ENCODE measurements around the gene TXN2. TPM values are rescaled to one million over a fixed set of nuclear protein-coding genes. Genes with fewer than 3 reads are reported as not detected.
"Not testable (repeated sequence)": the region's sequence is repeated elsewhere in the genome, so short reads cannot be mapped to it uniquely, and the experiment has no call there.

Gene TXN2
- total RNA-seq, 1 experiment from 2014 or later: 87.0 TPM

DNA sequence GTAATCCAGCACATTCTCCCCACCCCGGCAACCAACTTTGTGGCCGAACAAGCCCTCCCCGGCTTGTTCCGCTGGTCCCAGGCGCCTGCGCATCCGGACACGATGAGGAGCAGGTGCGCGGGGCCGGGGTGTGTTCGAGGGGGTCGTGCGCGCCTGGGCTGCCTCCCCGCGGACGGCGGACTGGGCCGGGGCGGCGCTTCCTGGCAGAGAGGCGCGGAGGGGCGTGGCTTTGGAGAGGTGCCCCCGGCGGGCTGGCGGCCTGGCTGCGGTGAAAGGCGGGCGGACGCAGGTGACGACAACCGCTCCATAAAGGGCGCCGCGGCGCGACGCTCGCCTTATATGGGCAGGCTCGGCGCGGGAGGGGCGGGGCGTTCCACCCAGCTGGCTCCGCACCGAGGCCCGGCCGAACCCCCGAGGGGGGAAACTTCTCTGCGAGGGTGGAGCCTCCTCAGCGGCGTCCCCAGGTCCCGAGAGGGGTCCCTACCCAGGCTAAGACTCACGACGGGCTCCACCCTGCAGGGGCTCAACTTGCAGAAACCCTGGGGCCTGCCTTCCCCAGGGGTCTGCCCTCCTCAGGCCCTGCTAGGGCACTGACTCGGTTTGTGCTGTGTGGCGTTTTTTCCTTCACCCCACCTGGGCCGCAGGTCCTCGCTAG, 26.4 kb downstream of the TXN2 start (continued):
- TF ChIP-seq MAX (IDR thresholded peaks at IDR 0.05): peak; percentile 35; the same call in 1 of the 2 replicates
- peak; percentile 63 for TF ChIP-seq POLR2AphosphoS5 (IDR thresholded peaks at IDR 0.05; ENCODE audit: low read depth, low read length)
- TF ChIP-seq FOSL1 (IDR thresholded peaks at IDR 0.05; ENCODE audit: low read depth): no peak
- no peak for TF ChIP-seq ATF3 (IDR thresholded peaks at IDR 0.05)
- no peak for TF ChIP-seq EGR1 (IDR thresholded peaks at IDR 0.05; ENCODE audit: low read depth)
- no peak for TF ChIP-seq CBX3 (IDR thresholded peaks at IDR 0.05; ENCODE audit: low read depth)
- no peak for TF ChIP-seq ZNF274 (IDR thresholded peaks at IDR 0.05; ENCODE audit: low read depth, low read length)
- peak; percentile 97 for TF ChIP-seq TCF7L2 (IDR thresholded peaks at IDR 0.05; ENCODE audit: borderline replicate concordance, extremely low read depth, insufficient read depth, insufficient read length)
- TF ChIP-seq SIN3A (IDR thresholded peaks at IDR 0.05; ENCODE audit: low read depth): no peak
- TF ChIP-seq ZFX (IDR thresholded peaks at IDR 0.05): no peak

GRCh38 chr22:36453855-36454378, 27.5 kb downstream of the TXN2 start:
- intact Hi-C loops (cut with micrococcal nuclease): loop anchor here (5.0 kb wide), 1 partner anchor 67 kb away; the partner anchor contains the start of gene MYH9
- ATAC-seq (no peak), DNase-seq (ENCODE audit: low read depth, low spot score) (no peak)
- POLR2A ChIA-PET: interaction anchor here (0.9 to 1.3 kb wide), 2 partner anchors 12 to 14 kb away, joined by 5 read pairs; no protein-coding TSS in a partner anchor
- Histone ChIP-seq H3K9ac (ENCODE audit: low read length) (no peak overlapping the region), H2AFZ (ENCODE audit: low read depth, low read length, poor library complexity, severe bottlenecking) (no peak overlapping the region), H3K36me3 (ENCODE audit: control insufficient read depth in 1 of 2, insufficient read depth in 2 of 2, low read length in 2 of 2) (no peaks in the 10 kb centered on the region), H3K4me2 (ENCODE audit: low read length) (no peak overlapping the region), H3K9me2 (ENCODE audit: insufficient read depth) (no peaks in the 10 kb centered on the region), H3K4me1 (ENCODE audit: control insufficient read depth in 1 of 2, insufficient read depth in 2 of 2, low read length in 2 of 2) (peaks cover 29 to 48% of the 10 kb centered on the region in 2 experiments), H3K27ac (ENCODE audit: low read depth, low read length) (no peak overlapping the region), H3K27me3 (ENCODE audit: insufficient read depth, low read length) (no peaks in the 10 kb centered on the region), H3K79me2 (ENCODE audit: insufficient read depth, low read length) (no peaks in the 10 kb centered on the region), H3K9me3 (ENCODE audit: control insufficient read depth in 1 of 2, insufficient read depth in 1 of 2, low read depth in 1 of 2, low read length in 2 of 2) (no peaks in the 10 kb centered on the region), H4K20me1 (ENCODE audit: insufficient read depth) (no peaks in the 10 kb centered on the region), H3K4me3 (replicated peaks in 1 of 2; ENCODE audit: low read depth in 1 of 2, low read length in 2 of 2) (no peak overlapping the region)
- no peak for TF ChIP-seq SIN3A (IDR thresholded peaks at IDR 0.05; ENCODE audit: low read depth)
- no peak for TF ChIP-seq MAX (IDR thresholded peaks at IDR 0.05)
- TF ChIP-seq ZFX (IDR thresholded peaks at IDR 0.05): no peak
- TF ChIP-seq CTCF (IDR thresholded peaks at IDR 0.05 in 2 of 3, conservative IDR thresholded peaks at IDR 0.05 in 1 of 3; ENCODE audit: borderline replicate concordance in 1 of 3, insufficient read depth in 1 of 3, low read depth in 2 of 3, low read length in 2 of 3): no peak
- TF ChIP-seq POLR2A (IDR thresholded peaks at IDR 0.05; ENCODE audit: borderline replicate concordance, extremely low read depth, insufficient read depth, insufficient read length): no peak
- TF ChIP-seq TCF7L2 (IDR thresholded peaks at IDR 0.05; ENCODE audit: borderline replicate concordance, extremely low read depth, insufficient read depth, insufficient read length): no peak
- TF ChIP-seq RAD21 (IDR thresholded peaks at IDR 0.05; ENCODE audit: low read depth): no peak
- BruUV-seq (replicated peaks): no TSS peak
- RAD21 ChIA-PET (ENCODE audit: low non-redundant PET in 1 of 2, low total read pairs in 2 of 2, uncharacterized antibody in 2 of 2, unreplicated experiment in 2 of 2): no interaction called here
- CTCF ChIA-PET: interaction anchor here (1.0 kb wide), 1 partner anchor 32 kb away, joined by 3 read pairs; no protein-coding TSS in a partner anchor

DNA sequence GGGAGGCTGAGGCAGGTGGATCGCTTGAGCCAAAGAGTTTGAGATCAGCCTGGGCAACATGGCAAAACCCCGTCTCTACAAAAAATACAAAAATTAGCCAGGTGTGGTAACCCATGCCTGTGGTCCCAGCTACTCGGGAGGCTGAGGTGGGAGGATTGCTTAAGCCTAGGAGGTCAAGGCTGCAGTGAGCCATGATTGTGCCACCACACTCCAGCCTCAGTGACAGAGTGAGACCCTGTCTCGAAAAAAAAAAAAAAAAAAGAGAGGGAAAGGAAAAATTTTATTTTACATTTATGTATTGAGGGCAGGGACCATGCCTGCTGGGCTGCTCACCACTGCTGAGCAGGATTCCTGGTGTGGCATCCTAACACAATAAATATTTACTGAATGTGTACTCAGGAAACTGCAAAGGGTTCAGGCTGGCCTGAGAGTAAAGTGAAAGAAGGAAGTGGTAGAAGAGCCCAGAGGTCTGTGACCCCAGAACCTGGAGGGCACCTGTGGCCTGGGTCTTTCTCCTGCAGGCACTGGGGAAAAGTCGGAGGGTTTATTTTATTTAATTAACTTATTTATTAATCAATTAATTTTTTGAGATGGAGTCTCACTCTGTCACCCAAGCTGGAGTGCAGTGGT, 28.3 kb downstream of the TXN2 start:
- H4K20me1 ChIP-seq (ENCODE audit: insufficient read depth); H3K27me3 ChIP-seq (ENCODE audit: insufficient read depth, low read length); H3K4me2 ChIP-seq (ENCODE audit: low read length); H2AFZ ChIP-seq (ENCODE audit: low read depth, low read length, poor library complexity, severe bottlenecking); H3K9me3 ChIP-seq (ENCODE audit: control insufficient read depth in 1 of 2, insufficient read depth in 1 of 2, low read depth in 1 of 2, low read length in 2 of 2); H3K27ac ChIP-seq (ENCODE audit: low read depth, low read length); H3K9me2 ChIP-seq (ENCODE audit: insufficient read depth); H3K36me3 ChIP-seq (ENCODE audit: control insufficient read depth in 1 of 2, insufficient read depth in 2 of 2, low read length in 2 of 2); H3K4me3 ChIP-seq (replicated peaks in 1 of 2; ENCODE audit: low read depth in 1 of 2, low read length in 2 of 2); CTCF ChIA-PET; RAD21 ChIA-PET (ENCODE audit: low non-redundant PET in 1 of 2, low total read pairs in 2 of 2, uncharacterized antibody in 2 of 2, unreplicated experiment in 2 of 2); H3K9ac ChIP-seq (ENCODE audit: low read length); BruUV-seq (replicated peaks); DNase-seq (ENCODE audit: low read depth, low spot score); H3K79me2 ChIP-seq (ENCODE audit: insufficient read depth, low read length); ATAC-seq: not testable (repeated sequence)
- POLR2A ChIA-PET: interaction anchor here (1.3 kb wide), 1 partner anchor 15 kb away, joined by 5 read pairs; no protein-coding TSS in a partner anchor
- peaks cover 29 to 48% of the 10 kb centered on the region in 2 experiments for H3K4me1 ChIP-seq (ENCODE audit: control insufficient read depth in 1 of 2, insufficient read depth in 2 of 2, low read length in 2 of 2)
- intact Hi-C loops (cut with micrococcal nuclease): loop anchor here (5.0 kb wide), 1 partner anchor 66 kb away; the partner anchor contains the start of gene MYH9
